Germinal center (tissue), 1 donor: ENCODE results near the gene NKIRAS1.
"Not testable (repeated sequence)": the region's sequence is repeated elsewhere in the genome, so short reads cannot be mapped to it uniquely, and the experiment has no call there.

Experiments
- DNase-seq: peaks from one replicate; pipeline ENCODE4 v3.0.0; 2012; ENCODE audit warnings: mixed read lengths, low spot score

NKIRAS1 gene

DNA sequence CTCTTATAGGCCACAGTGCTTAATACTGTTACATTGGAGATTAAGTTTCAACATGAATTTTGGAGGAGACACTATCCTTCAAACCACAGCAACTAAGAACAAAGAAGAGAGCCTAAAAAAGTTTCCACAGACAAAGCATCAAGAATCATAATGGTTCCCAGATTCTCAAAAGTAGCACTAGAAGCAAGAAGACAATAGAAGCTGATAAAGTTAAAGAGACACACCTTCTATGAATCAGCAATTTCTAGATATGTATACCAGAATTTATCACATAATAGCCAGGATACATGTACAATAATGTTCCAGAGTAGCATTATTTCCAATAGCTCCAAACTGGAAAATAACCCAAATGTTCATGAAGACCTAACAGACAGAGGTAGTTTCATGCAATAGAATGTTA, 12.2 kb downstream of the NKIRAS1 start:
- no peak for DNase-seq

- no peak for DNase-seq
Measured at GRCh38 chr3:23900744-23901143, 16.0 kb downstream of the NKIRAS1 start.

GRCh38 chr3:23895181-23895580, 21.6 kb downstream of the NKIRAS1 start:
- DNase-seq = no peak

GRCh38 chr3:23894254-23895061, 22.3 kb downstream of the NKIRAS1 start:
- DNase-seq = no peak

DNA sequence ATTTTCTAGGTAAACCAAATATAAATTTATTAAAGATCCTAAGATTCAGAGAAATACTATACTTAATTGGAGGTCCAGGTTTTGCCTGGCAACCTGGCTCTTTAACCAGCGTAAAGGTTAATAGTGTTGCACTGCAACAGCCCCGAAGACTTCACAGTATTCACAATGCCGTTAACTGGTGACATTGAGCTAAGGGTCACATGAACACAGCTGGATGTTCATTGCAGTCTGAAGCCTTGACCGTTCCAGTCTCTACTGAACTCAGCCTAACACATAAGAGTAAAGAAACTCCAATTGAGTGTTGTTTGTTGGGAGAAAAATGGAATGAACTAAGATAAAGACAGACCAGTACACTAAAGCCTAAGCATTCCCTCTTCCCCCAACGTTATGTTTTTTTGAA, 26.8 kb downstream of the NKIRAS1 start:
- no peak for DNase-seq

DNA sequence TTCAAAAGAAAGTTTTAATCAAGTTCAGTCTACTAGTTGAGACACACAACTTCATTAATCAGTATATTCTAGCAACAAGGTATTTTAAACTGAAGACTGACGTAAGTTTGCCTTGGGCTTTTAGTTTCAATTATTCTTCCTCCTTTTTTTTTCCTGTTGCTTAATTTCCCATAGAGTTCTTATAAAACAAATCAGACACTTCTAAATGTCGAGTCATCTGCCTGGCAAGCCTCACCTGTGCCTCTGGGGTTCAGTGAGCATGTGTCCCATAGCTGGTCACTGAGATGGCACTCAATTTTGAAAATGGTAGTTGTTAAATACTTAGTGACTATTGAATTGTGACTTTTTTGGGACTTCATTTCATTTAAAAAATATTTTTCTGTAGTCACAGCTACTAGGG, 27.4 kb downstream of the NKIRAS1 start:
- DNase-seq = no peak

- peak; percentile 34 for DNase-seq
Measured at GRCh38 chr3:23888617-23889228, 28.1 kb downstream of the NKIRAS1 start.

DNA sequence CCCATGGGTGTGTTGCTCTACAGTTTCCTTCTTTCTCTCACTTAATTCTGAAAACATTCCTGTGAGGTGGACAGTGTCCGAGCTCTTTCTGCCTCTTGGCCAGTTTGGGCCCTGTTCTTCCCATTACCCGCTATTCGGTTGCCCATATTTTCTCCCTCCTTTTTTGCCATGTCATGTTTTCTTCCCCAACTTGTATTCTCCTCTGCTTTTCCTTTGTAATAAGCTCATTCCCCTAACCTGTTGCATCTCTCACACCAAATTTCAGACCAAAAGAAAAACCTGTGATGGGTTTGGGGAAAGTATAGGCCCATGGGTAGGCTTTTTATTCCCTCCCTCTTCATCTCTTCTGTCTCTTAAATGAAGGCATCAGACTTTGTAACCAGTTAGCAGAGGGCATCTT, 30.5 kb downstream of the NKIRAS1 start:
- no peak for DNase-seq

- DNase-seq = no peak
Measured at GRCh38 chr3:23885210-23885609, 31.6 kb downstream of the NKIRAS1 start.

DNA sequence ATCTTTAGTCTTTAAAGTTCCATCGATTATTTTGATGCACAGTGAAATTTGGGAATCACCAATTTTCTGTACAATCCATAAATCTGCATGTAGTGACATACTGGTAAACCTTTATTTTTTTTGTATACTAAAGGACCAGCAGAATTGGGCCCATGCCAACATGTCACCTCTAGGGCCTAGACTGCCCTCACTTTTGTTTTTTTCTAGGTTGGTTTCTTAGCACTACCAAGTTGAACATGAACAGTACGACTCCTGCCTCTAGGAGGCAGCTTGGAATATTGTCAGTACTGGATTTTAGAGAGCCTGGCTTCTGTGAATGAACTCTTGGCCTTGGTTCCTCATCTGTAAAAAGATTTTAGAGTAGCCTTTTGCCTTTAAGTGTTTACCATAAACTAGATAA, 32.3 kb downstream of the NKIRAS1 start:
- DNase-seq = no peak

- no peak for DNase-seq
Measured at GRCh38 chr3:23882487-23882918, 34.3 kb downstream of the NKIRAS1 start.

DNA sequence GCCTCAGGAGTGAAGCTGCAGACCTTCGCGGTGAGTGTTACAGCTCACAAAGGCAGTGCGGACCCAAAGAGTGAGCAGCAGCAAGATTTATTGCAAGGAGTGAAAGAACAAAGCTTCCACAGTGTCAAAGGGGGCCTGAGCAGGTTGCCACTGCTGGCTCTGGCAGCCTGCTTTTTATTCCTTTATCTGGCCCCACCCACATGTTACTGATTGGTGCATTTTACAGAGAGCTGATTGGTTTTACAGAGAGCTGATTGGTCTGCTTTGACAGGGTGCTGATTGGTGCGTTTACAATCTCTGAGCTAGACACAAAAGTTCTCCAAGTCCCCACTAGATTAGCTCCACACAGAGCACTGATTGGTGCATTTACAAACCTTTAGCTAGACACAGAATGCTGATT, 34.8 kb downstream of the NKIRAS1 start:
- DNase-seq = not testable (repeated sequence)

DNA sequence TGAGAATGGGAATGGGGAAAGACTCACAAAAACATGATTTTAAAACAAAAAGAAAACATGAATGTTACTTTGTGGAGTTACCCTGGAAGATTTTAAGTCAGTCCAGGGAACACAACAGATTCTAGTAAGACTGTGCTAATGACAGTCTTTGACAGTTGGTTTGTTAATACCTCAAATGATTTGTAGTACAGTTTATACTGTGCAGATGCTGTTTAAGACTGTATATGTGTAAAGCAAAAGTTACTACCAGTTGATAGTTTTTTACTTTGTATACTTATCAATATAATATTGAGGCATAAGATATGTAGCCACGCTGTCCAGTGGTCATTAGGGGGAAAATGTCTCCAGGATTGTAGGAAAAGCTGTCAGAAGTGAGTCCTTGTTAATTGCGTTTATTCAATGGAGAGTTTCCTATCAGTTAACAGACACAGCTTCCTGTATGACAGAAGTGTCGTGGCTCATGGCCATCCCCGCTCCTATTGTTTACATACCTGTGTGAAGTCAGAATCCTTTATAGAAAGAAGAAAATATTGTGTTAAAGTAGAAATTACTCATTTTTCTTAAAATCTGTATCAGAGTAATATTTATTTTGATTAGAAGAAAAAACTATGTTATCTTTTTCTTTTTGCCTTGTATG, 36.0 kb downstream of the NKIRAS1 start:
- DNase-seq = no peak

DNA sequence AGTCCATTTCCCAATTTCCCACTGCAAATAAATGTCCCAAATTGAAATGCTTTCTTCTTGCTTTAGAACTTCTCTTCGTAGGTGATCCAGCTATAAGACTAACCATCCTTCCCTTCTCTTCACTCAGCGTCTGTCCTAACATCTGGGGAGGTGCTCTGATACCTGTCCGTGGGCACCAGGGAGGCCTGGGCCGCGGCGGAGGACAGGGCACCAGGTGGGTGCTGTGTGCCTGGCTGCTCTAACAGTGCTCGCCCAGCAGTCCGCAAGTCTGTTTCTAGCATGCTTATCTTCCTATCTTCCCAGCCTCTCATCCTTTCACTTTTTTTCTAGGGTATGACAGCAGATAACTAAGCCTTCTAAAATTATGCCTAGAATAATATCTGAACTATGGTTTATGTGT, 37.3 kb downstream of the NKIRAS1 start:
- no peak for DNase-seq

- DNase-seq = no peak
Measured at GRCh38 chr3:23877329-23877980, 39.3 kb downstream of the NKIRAS1 start.

- no peak for DNase-seq
Measured at GRCh38 chr3:23876923-23877322, 39.9 kb downstream of the NKIRAS1 start.

- no peak for DNase-seq
Measured at GRCh38 chr3:23875113-23875725, 41.6 kb downstream of the NKIRAS1 start.

DNA sequence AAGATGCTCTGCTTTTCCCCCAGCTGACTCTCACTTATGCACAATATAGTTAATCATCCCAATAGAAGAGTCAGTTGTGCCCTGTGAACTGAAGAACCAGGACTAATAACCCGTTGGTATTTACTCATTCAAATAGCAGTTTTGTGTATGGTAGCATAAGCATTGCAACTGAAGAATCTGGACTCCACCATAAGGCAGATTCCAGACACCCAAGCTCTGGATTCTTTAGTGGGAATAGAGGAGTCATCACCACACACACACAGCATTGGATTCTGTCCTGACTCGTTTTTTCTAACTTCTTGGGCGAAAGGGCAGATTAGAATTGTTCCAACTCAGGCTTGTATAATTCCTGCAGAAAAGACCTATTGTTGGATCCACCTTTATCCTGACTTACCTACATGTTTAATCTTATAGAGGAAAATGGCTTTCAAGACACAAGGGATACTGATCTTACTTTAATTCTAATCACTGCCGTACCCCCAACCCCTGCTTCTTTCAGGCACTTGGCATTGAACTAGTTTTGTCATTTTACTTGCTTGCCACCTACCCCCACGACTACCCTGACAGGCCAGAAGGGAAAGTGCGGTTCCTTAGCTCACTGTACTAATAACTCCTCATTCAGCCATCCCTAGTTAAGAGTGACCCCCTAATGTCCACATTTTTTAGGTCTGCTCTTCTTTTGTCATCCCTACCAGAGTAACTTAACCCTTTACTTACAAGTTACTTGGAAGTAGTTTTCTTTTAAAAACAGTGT, 42.3 kb downstream of the NKIRAS1 start:
- DNase-seq = no peak

GRCh38 chr3:23873941-23874340, 42.8 kb downstream of the NKIRAS1 start:
- DNase-seq = no peak

- no peak for DNase-seq
Measured at GRCh38 chr3:23872330-23872729, 44.5 kb downstream of the NKIRAS1 start.

DNA sequence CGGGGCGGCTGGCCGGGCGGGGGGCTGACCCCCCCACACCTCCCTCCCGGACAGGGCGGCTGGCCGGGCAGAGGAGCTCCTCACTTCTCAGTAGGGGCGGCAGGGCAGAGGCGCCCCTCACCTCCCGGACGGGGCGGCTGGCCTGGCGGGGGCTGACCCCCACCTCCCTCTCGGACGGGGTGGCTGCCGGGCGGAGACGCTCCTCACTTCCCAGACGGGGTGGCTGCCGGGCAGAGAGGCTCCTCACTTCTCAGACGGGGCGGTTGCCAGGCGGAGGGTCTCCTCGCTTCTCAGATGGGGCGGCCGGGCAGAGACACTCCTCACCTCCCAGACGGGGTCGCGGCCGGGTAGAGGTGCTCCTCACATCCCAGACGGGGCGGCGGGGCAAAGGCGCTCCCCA, 45.4 kb downstream of the NKIRAS1 start:
- not testable (repeated sequence) for DNase-seq

GRCh38 chr3:23870663-23871043, 46.1 kb downstream of the NKIRAS1 start:
- not testable (repeated sequence) for DNase-seq
